GM21526 (cell line): Measurements from ENCODE around the gene SGTA.
"Not testable (repeated sequence)": the region's sequence is repeated elsewhere in the genome, so short reads cannot be mapped to it uniquely, and the experiment has no call there.

ENCODE experiments used
- ATAC-seq: cut with Tn5 transposase; IDR thresholded peaks from one replicate; pipeline ENCODE4 v1.9.1; 2021; ENCODE audit warnings: moderate library complexity; ENCODE audit not compliant: unreplicated experiment, low FRiP score

Gene SGTA, protein sequence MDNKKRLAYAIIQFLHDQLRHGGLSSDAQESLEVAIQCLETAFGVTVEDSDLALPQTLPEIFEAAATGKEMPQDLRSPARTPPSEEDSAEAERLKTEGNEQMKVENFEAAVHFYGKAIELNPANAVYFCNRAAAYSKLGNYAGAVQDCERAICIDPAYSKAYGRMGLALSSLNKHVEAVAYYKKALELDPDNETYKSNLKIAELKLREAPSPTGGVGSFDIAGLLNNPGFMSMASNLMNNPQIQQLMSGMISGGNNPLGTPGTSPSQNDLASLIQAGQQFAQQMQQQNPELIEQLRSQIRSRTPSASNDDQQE

GRCh38 chr19:2782936-2783780 lies at the start of gene SGTA:
Gene SGTA, minus strand, starts transcription at chr19:2783273. Its CDS starts 14,205 bp downstream, at chr19:2769068.
- peak; percentile 53 for ATAC-seq

- ATAC-seq = no peak
These were observed 44.9 kb upstream of the SGTA start for GRCh38 chr19:2827840-2828489.

- no peak for ATAC-seq
These were observed 43.9 kb upstream of the SGTA start for GRCh38 chr19:2827022-2827421.

- ATAC-seq = no peak
These were observed 41.1 kb upstream of the SGTA start for GRCh38 chr19:2824129-2824528.

- no peak for ATAC-seq
These were observed 40.6 kb upstream of the SGTA start for GRCh38 chr19:2823646-2824045.

GRCh38 chr19:2822846-2823245 lies 39.8 kb upstream of the SGTA start:
- no peak for ATAC-seq

- peak; percentile 19 for ATAC-seq
These were observed 37.1 kb upstream of the SGTA start for GRCh38 chr19:2820112-2820702.

GRCh38 chr19:2819540-2820111 lies 36.6 kb upstream of the SGTA start, which contains the start of gene ZNF554:
Gene ZNF554, plus strand, starts transcription at chr19:2819868. Its CDS starts 204 bp downstream, at chr19:2820072.
- ATAC-seq = peak; percentile 78

DNA sequence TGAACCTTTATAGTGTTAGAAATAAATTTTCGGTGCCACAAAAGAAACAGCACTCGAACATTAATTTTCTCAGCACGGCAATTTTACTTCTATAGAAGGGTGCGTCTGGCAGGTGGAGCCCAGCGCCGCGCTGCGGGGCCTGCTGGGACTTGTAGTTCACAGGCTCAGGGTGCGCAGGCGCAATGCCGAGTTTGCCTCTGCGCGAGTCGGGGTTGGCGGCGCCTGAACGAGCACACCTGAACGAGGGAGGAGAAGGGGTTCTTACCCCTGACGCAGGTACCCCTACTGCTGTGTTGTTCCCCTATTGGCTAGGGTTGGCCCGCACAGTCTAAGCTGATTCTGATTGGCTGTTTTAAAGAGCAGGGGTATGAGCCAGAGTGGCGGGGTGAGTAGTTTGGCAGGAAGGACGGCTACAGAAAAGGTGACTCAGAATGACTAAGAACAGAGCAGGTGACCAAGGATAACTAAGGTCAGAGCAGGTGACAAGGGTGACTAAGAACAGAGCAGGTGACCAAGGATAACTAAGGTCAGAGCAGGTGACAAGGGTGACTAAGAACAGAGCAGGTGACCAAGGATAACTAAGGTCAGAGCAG lies 34.3 kb upstream of the SGTA start:
- ATAC-seq = not testable (repeated sequence)

- no peak for ATAC-seq
These were observed 33.6 kb upstream of the SGTA start for GRCh38 chr19:2816641-2817040.

- ATAC-seq = no peak
These were observed 32.9 kb upstream of the SGTA start for GRCh38 chr19:2815923-2816322.

DNA sequence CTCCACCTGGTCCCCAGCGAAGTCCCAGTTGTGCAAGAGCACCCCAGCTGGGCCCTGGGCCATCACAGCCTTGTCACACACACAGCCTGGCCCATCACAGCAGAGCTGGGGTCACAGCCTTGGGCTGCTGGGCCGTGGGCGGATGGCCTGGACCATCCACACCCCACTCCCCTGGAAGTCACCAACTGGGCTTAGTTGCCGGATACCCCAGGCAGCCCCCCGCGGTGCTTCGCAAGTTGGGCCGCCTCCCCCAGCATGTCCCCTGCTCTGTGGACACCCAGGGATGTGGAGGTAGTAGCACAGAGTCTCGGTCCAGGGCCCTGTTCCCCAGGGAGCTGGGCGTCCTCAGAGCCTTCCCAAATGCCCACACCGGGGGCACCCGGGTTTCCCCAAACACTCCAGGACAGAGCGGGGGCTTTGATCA lies 32.1 kb upstream of the SGTA start:
- ATAC-seq = no peak

DNA sequence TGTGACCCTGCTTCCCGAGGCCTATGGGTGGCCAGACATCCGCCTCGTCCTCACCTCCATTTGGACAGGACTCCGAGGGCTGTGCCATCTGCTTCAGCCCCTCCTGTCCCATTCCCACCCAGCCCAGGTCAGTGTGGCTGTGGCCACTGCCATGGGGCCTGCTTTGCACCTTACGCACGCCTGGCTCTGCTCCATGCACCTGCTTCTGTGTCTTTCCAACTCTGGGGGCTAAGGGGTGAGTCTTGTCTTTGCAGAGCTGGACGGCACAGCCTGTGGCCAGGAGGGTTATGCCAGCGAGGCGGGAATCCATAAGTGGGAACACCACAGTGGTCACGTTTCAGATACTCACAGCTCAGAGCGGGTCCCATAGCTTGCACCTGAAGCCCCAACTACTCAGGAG lies 31.4 kb upstream of the SGTA start:
- no peak for ATAC-seq

GRCh38 chr19:2813235-2814160 lies 30.4 kb upstream of the SGTA start:
- ATAC-seq = no peak

DNA sequence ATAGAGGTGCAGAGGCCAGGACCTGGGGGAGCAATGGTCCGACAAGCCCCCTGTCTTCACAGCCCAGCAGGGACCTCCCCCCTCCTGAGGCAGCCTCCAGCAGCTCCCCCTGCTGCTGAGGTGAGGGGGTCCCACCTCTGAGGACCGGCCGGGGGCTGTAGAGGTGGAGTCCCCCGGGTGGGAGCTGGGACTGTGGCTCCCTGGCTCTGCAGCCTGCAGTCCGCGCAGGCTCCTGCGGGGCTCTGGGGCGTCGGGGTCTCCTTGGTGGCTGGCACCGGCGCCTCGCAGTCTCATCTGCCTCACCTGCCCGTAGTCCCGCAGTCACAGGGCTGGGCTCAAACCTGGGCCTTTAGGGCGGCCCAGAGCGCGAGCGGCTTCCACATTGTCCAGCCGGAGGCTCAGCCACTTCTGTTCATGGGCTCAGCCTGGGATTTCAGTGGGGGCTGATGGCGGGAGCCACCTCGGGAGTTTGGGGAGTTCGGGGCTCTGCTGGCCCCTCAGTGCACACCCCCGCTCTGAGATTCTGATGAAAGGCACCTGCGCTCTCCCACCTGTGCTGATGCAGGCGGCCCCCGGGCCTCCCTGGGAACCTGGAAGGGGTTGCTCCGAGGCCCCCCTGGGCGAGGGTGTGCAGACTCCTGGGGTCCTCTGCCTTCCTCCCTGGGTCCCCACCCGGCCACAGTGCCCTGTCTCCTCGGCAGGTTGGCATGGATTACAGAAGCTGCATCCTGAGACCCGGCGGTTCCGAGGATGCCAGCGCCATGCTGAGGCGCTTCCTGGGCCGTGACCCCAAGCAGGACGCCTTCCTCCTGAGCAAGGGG lies 29.6 kb upstream of the SGTA start:
- ATAC-seq = no peak

DNA sequence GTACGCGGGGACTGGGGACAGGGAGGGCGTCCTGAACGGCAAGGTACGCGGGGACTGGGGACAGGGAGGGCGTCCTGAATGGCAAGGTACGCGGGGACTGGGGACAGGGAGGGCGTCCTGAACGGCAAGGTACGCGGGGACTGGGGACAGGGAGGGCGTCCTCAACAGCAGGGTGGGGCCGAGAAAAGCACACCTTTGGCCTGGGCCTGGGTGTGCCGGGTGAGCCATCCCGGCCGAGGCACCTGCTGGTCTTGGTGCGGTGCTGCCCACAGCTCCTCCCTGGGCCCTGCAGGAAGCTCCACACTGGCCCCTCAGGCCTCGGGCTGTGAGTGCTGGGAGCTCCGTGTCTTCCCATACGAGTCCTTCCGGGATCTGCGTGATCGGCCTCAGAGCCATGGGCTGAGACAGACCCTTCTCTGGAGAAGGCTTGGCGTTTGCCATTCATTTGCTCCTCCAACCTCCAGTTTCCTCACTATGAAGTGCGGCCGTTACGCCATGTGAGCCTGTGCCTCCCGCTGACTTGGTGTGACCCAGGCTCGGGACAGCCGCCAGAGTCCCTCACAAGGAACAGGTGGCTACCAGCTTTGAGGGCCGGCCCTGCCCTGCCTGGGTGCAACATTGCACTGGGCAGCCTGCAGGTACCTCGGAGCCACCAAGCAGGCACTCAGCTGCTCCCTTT lies 28.8 kb upstream of the SGTA start:
- no peak for ATAC-seq

GRCh38 chr19:2811221-2811722 lies 28.2 kb upstream of the SGTA start:
- no peak for ATAC-seq
